Measurements from ENCODE around the gene NAPSA.

Gene NAPSA

GRCh38 chr19:50318438-50318837 lies 47.0 kb downstream of the NAPSA start:
- DNase-seq (ENCODE audit: low read depth in 2 of 2, low spot score in 1 of 2): no peak

- DNase-seq (ENCODE audit: low read depth in 2 of 2, low spot score in 1 of 2): no peak
Observed at GRCh38 chr19:50317115-50317514, 48.3 kb downstream of the NAPSA start.

GRCh38 chr19:50315773-50316448 lies 49.5 kb downstream of the NAPSA start:
- DNase-seq (ENCODE audit: low read depth in 2 of 2, low spot score in 1 of 2): no peak

GRCh38 chr19:50314724-50315708 lies 50.4 kb downstream of the NAPSA start:
- no peak for DNase-seq (ENCODE audit: low read depth in 2 of 2, low spot score in 1 of 2)

- no peak for DNase-seq (ENCODE audit: low read depth in 2 of 2, low spot score in 1 of 2)
Observed at GRCh38 chr19:50313812-50314536, 51.5 kb downstream of the NAPSA start.

- no peak for DNase-seq (ENCODE audit: low read depth in 2 of 2, low spot score in 1 of 2)
Observed at GRCh38 chr19:50312967-50313811, 52.2 kb downstream of the NAPSA start.

GRCh38 chr19:50311723-50312635 lies 53.5 kb downstream of the NAPSA start:
- no peak for DNase-seq (ENCODE audit: low read depth in 2 of 2, low spot score in 1 of 2)

- no peak for DNase-seq (ENCODE audit: low read depth in 2 of 2, low spot score in 1 of 2)
Observed at GRCh38 chr19:50310759-50311465, 54.5 kb downstream of the NAPSA start.

GRCh38 chr19:50309396-50310125 lies 55.9 kb downstream of the NAPSA start:
- no peak for DNase-seq (ENCODE audit: low read depth in 2 of 2, low spot score in 1 of 2)

- DNase-seq (ENCODE audit: low read depth in 2 of 2, low spot score in 1 of 2): no peak
Observed at GRCh38 chr19:50308991-50309390, 56.4 kb downstream of the NAPSA start.

Measured in stimulated activated CD8-positive, alpha-beta memory T cell treated with anti-CD3 and anti-CD28 coated beads, Interleukin-4, amount 100 ng/mL, for 4 hours (primary cell).